KMS-11 (cell line): ENCODE results near the gene JAGN1.
A peak's percentile ranks its signal among the peaks of the same experiment; 100 is the strongest.

Source experiments
- H2AFZ ChIP-seq: fragments of 200-600 bp; sonication (generic); 2 replicates; pipeline ENCODE4 v1.6.1; 2016; ENCODE audit warnings: antibody characterized with exemption, mixed run types, low read depth
- H3K27ac ChIP-seq: fragments of 200-600 bp; sonication (generic); 2 replicates; pipeline ENCODE4 v1.6.1; 2016; ENCODE audit warnings: mild to moderate bottlenecking, mixed run types
- H3K27me3 ChIP-seq: fragments of 200-600 bp; sonication (generic); 2 replicates; pipeline ENCODE4 v1.6.1; 2017; ENCODE audit warnings: mild to moderate bottlenecking, low read depth, mixed run types, moderate library complexity; ENCODE audit not compliant: insufficient read depth
- H3K36me3 ChIP-seq: fragments of 200-600 bp; sonication (generic); 2 replicates; pipeline ENCODE4 v1.6.1; 2017; ENCODE audit warnings: mild to moderate bottlenecking, mixed run types; ENCODE audit not compliant: insufficient read depth
- H3K4me1 ChIP-seq: fragments of 200-600 bp; sonication (generic); 2 replicates; pipeline ENCODE4 v1.6.1; 2016; ENCODE audit warnings: mild to moderate bottlenecking, low read depth, mixed run types; ENCODE audit not compliant: poor library complexity, severe bottlenecking
- H3K4me2 ChIP-seq: fragments of 200-600 bp; sonication (generic); 2 replicates; pipeline ENCODE4 v1.7.0; 2016; ENCODE audit warnings: mild to moderate bottlenecking, mixed run types
- H3K4me3 ChIP-seq: fragments of 200-600 bp; sonication (generic); IDR thresholded peaks from 2 replicates; pipeline ENCODE4 v1.6.1; 2017; ENCODE audit warnings: low read depth, low read length, mixed read lengths; ENCODE audit not compliant: insufficient read depth
- H3K79me2 ChIP-seq: fragments of 200-600 bp; sonication (generic); 2 replicates; pipeline ENCODE4 v1.6.1; 2016; ENCODE audit warnings: low read depth, mixed run types; ENCODE audit not compliant: insufficient read depth
- H3K9ac ChIP-seq: fragments of 200-600 bp; sonication (generic); 2 replicates; pipeline ENCODE4 v1.6.1; 2016; ENCODE audit warnings: mild to moderate bottlenecking, mixed run types
- H4K20me1 ChIP-seq: fragments of 200-600 bp; sonication (generic); 2 replicates; pipeline ENCODE4 v1.6.1; 2016; ENCODE audit warnings: mild to moderate bottlenecking, mixed run types; ENCODE audit not compliant: insufficient read depth
- TF ChIP-seq, protein P1 (sequence below): fragments of 200-600 bp; sonication (generic); conservative IDR thresholded peaks from 2 replicates; pipeline ENCODE4 v1.6.1; 2017; ENCODE audit warnings: low read depth, mild to moderate bottlenecking, antibody characterized with exemption, low read length, moderate library complexity, mixed read lengths

JAGN1 gene

DNA sequence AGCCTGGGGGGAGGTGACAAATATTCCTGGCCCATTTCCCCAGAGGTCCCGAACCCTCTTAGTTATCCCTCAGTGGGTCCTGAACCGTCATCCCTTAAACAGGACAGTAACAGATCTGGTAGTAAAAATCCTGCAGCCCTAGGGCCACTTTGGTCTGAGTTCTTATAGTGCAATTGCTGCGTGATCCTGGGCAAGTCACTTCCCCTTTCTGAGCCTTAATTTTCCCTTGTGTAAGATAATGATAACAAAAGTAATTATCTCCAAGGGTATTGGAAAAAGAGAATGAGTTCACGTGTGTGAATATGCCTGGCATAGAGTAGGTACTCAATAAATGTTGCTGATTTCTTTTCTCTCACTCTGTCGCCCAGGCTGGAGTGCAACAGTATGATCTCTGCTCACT, 2.9 kb upstream of the JAGN1 start:
- Histone ChIP-seq H2AFZ (no peak overlapping the region), H3K4me1 (peaks cover 3% of the 10 kb centered on the region), H3K4me3 (no peak overlapping the region), H3K27ac (no peak overlapping the region), H4K20me1 (no peaks in the 10 kb centered on the region), H3K4me2 (no peak overlapping the region), H3K27me3 (no peaks in the 10 kb centered on the region), H3K79me2 (peaks cover 14% of the 10 kb centered on the region), H3K9ac (no peak overlapping the region), H3K36me3 (no peaks in the 10 kb centered on the region)
- TF ChIP-seq, protein P1, sequence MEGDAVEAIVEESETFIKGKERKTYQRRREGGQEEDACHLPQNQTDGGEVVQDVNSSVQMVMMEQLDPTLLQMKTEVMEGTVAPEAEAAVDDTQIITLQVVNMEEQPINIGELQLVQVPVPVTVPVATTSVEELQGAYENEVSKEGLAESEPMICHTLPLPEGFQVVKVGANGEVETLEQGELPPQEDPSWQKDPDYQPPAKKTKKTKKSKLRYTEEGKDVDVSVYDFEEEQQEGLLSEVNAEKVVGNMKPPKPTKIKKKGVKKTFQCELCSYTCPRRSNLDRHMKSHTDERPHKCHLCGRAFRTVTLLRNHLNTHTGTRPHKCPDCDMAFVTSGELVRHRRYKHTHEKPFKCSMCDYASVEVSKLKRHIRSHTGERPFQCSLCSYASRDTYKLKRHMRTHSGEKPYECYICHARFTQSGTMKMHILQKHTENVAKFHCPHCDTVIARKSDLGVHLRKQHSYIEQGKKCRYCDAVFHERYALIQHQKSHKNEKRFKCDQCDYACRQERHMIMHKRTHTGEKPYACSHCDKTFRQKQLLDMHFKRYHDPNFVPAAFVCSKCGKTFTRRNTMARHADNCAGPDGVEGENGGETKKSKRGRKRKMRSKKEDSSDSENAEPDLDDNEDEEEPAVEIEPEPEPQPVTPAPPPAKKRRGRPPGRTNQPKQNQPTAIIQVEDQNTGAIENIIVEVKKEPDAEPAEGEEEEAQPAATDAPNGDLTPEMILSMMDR = no peak

DNA sequence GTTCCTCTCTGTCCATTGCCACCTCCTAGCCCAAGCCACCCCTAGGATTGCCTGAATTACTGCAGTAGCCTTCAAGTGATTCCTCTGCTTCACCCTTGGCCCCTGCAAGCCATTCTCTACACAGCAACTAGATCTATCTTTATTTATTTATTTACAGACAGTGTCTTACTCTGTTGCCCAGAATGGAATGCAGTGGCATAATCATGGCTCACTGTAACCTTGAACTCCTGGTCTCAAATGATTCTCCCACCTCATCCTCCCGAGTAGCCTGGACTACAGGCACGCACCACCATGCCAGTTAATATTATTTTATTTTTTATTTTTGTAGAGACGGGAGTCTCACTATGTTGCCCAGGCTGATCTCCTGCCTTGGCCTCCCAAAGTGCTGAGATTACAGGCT, 1.9 kb upstream of the JAGN1 start:
- Histone ChIP-seq H3K4me3 (no peak overlapping the region), H3K79me2 (peaks cover 21% of the 10 kb centered on the region), H2AFZ (no peak overlapping the region), H3K4me1 (peaks cover 4% of the 10 kb centered on the region), H4K20me1 (no peaks in the 10 kb centered on the region), H3K36me3 (no peaks in the 10 kb centered on the region), H3K4me2 (no peak overlapping the region), H3K9ac (no peak overlapping the region), H3K27me3 (no peaks in the 10 kb centered on the region), H3K27ac (no peak overlapping the region)
- TF ChIP-seq, protein P1 = no peak

DNA sequence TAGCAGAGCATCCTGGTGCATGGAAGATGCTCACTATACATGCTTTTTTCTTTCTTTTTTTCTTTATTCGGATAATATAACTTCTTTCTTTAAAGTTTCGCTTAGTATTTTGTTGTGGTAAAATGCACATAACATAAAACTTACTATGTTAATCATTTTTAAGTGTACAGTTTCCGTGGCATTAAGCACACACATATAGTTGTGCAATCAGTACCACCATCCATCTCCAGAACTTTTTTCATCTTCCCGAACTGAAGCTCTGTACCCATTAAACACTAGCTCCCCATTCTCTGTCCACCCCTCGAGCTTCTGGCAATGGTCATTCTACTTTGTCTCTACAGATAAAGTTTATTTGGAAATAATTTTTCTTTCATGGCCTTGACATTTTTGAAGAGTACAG, 1.0 kb upstream of the JAGN1 start:
- Histone ChIP-seq H4K20me1 (no peaks in the 10 kb centered on the region), H3K4me3 (no peak overlapping the region), H3K4me2 (no peak overlapping the region), H3K4me1 (peaks cover 12% of the 10 kb centered on the region), H3K27me3 (no peaks in the 10 kb centered on the region), H3K36me3 (no peaks in the 10 kb centered on the region), H3K27ac (no peak overlapping the region), H2AFZ (no peak overlapping the region; the same call in 1 of the 2 replicates), H3K79me2 (peaks cover 21% of the 10 kb centered on the region), H3K9ac (no peak overlapping the region)
- TF ChIP-seq, protein P1 = no peak

DNA sequence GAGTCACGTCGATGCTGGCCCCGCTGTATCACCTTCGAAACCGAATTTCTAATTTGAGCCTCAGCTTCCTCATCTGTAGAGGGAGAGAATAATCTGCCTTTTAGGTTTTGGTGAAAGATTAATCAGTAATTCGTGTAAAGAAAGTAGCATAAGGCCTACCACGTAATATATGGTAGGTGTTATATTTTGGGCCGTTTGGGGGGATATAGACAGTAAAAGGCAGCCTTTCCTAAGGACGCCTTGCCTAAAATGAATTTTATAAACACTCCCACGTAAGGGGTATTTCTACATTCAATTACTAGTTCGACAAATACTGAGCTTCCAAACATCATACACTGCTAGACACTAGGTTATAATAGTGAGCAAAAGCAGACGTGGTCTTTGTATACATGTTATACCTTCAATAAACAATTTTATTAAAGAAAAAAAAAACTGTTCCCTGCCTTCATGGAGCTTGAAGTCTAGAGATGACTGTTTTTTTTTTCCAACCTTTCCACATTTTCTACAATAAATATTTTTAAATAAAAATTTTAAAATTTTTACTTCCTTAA, 737 bp downstream of the JAGN1 start:
- H3K9ac ChIP-seq = peak overlapping the region; percentile 95
- peak overlapping the region; percentile 83 for H3K27ac ChIP-seq
- H3K4me3 ChIP-seq = no peak overlapping the region
- H4K20me1 ChIP-seq = no peaks in the 10 kb centered on the region
- peaks cover 21% of the 10 kb centered on the region for H3K79me2 ChIP-seq
- H3K36me3 ChIP-seq = no peaks in the 10 kb centered on the region
- TF ChIP-seq, protein P1 = no peak
- no peaks in the 10 kb centered on the region for H3K27me3 ChIP-seq
- peak overlapping the region; percentile 69 for H2AFZ ChIP-seq
- peak overlapping the region; percentile 76 for H3K4me2 ChIP-seq
- peaks cover 30% of the 10 kb centered on the region for H3K4me1 ChIP-seq
